B cell (primary cell): ENCODE measurements around the gene MAF.

Source experiments
- CTCF ChIP-seq: fragments of 200-600 bp; IDR thresholded peaks from one replicate; pipeline ENCODE4 v1.8.0; 2022; ENCODE audit warnings: antibody characterized with exemption, mild to moderate bottlenecking
- EZH2 ChIP-seq: IDR thresholded peaks from 2 replicates; pipeline ENCODE4 v1.6.1; 2012; ENCODE audit warnings: borderline replicate concordance, low read depth, mild to moderate bottlenecking, moderate library complexity, low read length; ENCODE audit not compliant: insufficient read depth, poor library complexity, severe bottlenecking

- TF ChIP-seq CTCF (no peak), EZH2 (no peak)
These were observed 13.2 kb downstream of the MAF start for GRCh38 chr16:79587296-79587695.
